GM21526 (cell line): ENCODE measurements around the gene RAMAC.
"Not testable (repeated sequence)": the region's sequence is repeated elsewhere in the genome, so short reads cannot be mapped to it uniquely, and the experiment has no call there.

Experiments used
- ATAC-seq: cut with Tn5 transposase; IDR thresholded peaks from one replicate; pipeline ENCODE4 v1.9.1; 2021; ENCODE audit warnings: moderate library complexity; ENCODE audit not compliant: unreplicated experiment, low FRiP score

RAMAC gene

GRCh38 chr15:83011271-83012075, 25.5 kb downstream of the RAMAC start, which contains the start of gene C15orf40:
Gene C15orf40, minus strand, starts transcription at chr15:83011639. Its CDS starts 32 bp downstream, at chr15:83011607.
- ATAC-seq, result peak; percentile 86

- ATAC-seq, result no peak
Observed at GRCh38 chr15:83012076-83012426, 26.0 kb downstream of the RAMAC start.

GRCh38 chr15:83012636-83013035, 26.6 kb downstream of the RAMAC start:
- no peak for ATAC-seq

GRCh38 chr15:83014205-83014653, 28.2 kb downstream of the RAMAC start:
- ATAC-seq, result no peak

- no peak for ATAC-seq
Observed at GRCh38 chr15:83015361-83015760, 29.4 kb downstream of the RAMAC start.

- no peak for ATAC-seq
Observed at GRCh38 chr15:83016906-83017305, 30.9 kb downstream of the RAMAC start.

GRCh38 chr15:83018436-83018835, 32.4 kb downstream of the RAMAC start:
- ATAC-seq, result no peak

GRCh38 chr15:83030021-83030420, 44.0 kb downstream of the RAMAC start:
- no peak for ATAC-seq

GRCh38 chr15:83031234-83031633, 45.2 kb downstream of the RAMAC start:
- not testable (repeated sequence) for ATAC-seq

GRCh38 chr15:83036253-83036652, 50.2 kb downstream of the RAMAC start:
- ATAC-seq, result no peak

- no peak for ATAC-seq
Observed at GRCh38 chr15:83039206-83039605, 53.2 kb downstream of the RAMAC start.
